ENCODE measurements around the gene SYCE1L.

DNA sequence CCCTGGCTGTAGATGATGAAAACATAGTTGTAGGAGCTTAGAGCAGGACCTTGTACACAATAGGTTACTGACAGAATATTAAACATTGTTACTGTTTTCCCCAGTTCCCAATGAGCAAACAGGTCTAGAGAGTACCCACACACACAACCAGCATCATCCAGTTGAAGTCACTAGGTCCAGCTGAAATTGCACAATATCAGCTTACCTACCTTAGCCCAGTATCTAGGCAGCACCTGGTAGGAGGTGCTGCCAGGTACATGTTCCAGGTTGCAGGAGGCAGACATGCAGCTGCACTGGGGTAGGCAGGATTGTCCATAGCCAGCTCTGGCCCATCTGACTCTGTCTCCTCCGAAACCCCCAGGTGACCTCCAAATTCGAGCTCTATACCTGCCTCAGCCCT lies 1.5 kb upstream of the SYCE1L start:
- TF ChIP-seq POLR2AphosphoS5 (IDR thresholded peaks at IDR 0.05; ENCODE audit: borderline replicate concordance, low read depth, low read length) (no peak), EZH2 (IDR thresholded peaks at IDR 0.05) (no peak)

Measured in SK-N-MC (cell line).